Measurements from ENCODE around the gene SPATA12.

DNA sequence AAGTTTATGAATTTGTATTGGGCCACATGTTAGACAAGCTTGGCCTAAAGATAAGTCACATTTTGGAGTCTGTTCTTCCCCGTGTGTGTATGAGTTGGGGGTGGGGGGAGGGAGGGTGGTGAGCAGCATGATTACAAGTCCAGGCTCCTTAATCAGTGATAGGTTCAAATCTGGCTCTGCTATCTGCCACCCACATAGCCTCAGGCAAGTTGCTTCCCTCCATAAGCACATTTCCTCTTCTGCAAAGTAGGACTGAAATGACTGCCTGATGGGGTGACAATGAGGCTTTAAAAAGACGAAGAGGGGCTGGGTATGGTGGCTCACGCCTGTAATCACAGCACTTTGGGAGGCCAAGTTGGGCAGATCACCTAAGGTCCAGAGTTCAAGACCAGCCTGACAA lies 1.1 kb upstream of the SPATA12 start:
- no peak for TF ChIP-seq CTCF (IDR thresholded peaks at IDR 0.05; ENCODE audit: low read depth, low read length, missing input control)
- no peak for TF ChIP-seq NR2F2 (IDR thresholded peaks at IDR 0.05)
- TF ChIP-seq TAF1 (conservative IDR thresholded peaks at IDR 0.05) = no peak
- no peak for TF ChIP-seq FOXA1 (IDR thresholded peaks at IDR 0.05)
- TF ChIP-seq RAD21 (IDR thresholded peaks at IDR 0.05) = no peak
- no peak for TF ChIP-seq YY1 (IDR thresholded peaks at IDR 0.05)
- no peak for TF ChIP-seq GABPA (IDR thresholded peaks at IDR 0.05 in 1 of 2, conservative IDR thresholded peaks at IDR 0.05 in 1 of 2)
- TF ChIP-seq, protein P1, sequence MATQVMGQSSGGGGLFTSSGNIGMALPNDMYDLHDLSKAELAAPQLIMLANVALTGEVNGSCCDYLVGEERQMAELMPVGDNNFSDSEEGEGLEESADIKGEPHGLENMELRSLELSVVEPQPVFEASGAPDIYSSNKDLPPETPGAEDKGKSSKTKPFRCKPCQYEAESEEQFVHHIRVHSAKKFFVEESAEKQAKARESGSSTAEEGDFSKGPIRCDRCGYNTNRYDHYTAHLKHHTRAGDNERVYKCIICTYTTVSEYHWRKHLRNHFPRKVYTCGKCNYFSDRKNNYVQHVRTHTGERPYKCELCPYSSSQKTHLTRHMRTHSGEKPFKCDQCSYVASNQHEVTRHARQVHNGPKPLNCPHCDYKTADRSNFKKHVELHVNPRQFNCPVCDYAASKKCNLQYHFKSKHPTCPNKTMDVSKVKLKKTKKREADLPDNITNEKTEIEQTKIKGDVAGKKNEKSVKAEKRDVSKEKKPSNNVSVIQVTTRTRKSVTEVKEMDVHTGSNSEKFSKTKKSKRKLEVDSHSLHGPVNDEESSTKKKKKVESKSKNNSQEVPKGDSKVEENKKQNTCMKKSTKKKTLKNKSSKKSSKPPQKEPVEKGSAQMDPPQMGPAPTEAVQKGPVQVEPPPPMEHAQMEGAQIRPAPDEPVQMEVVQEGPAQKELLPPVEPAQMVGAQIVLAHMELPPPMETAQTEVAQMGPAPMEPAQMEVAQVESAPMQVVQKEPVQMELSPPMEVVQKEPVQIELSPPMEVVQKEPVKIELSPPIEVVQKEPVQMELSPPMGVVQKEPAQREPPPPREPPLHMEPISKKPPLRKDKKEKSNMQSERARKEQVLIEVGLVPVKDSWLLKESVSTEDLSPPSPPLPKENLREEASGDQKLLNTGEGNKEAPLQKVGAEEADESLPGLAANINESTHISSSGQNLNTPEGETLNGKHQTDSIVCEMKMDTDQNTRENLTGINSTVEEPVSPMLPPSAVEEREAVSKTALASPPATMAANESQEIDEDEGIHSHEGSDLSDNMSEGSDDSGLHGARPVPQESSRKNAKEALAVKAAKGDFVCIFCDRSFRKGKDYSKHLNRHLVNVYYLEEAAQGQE (IDR thresholded peaks at IDR 0.05) = no peak
- TF ChIP-seq JUND (IDR thresholded peaks at IDR 0.05) = no peak
- no peak for TF ChIP-seq HNF4G (IDR thresholded peaks at IDR 0.05)
- no peak for TF ChIP-seq RXRA (IDR thresholded peaks at IDR 0.05)
- no peak for TF ChIP-seq EGR1 (IDR thresholded peaks at IDR 0.05; ENCODE audit: low read depth in 2 of 2)
- no peak for TF ChIP-seq MAX (IDR thresholded peaks at IDR 0.05)
- TF ChIP-seq HNF4A (conservative IDR thresholded peaks at IDR 0.05) = no peak

All from liver (tissue), 3 donors.